GM21717 (cell line): ENCODE measurements around the gene GABRD.

Experiments
- ATAC-seq: cut with Tn5 transposase; IDR thresholded peaks from one replicate; pipeline ENCODE4 v1.9.1; 2021; ENCODE audit warnings: mild to moderate bottlenecking, moderate library complexity; ENCODE audit not compliant: unreplicated experiment

The GABRD gene

GRCh38 chr1:2052054-2052679 lies 33.0 kb downstream of the GABRD start:
- ATAC-seq, result no peak

GRCh38 chr1:2052756-2053155 lies 33.6 kb downstream of the GABRD start:
- ATAC-seq, result no peak

- no peak for ATAC-seq
Measured at GRCh38 chr1:2053217-2053616, 34.1 kb downstream of the GABRD start.

GRCh38 chr1:2053784-2054376 lies 34.7 kb downstream of the GABRD start:
- ATAC-seq, result no peak

GRCh38 chr1:2054560-2054959 lies 35.4 kb downstream of the GABRD start:
- ATAC-seq, result no peak

GRCh38 chr1:2055911-2056575 lies 36.9 kb downstream of the GABRD start:
- ATAC-seq, result no peak

- no peak for ATAC-seq
Measured at GRCh38 chr1:2056955-2057590, 37.9 kb downstream of the GABRD start.

GRCh38 chr1:2059290-2059953 lies 40.3 kb downstream of the GABRD start:
- no peak for ATAC-seq

- ATAC-seq, result no peak
Measured at GRCh38 chr1:2060072-2060471, 40.9 kb downstream of the GABRD start.

GRCh38 chr1:2060535-2060934 lies 41.4 kb downstream of the GABRD start:
- no peak for ATAC-seq

- ATAC-seq, result no peak
Measured at GRCh38 chr1:2061065-2061778, 42.1 kb downstream of the GABRD start.

- ATAC-seq, result no peak
Measured at GRCh38 chr1:2065699-2066098, 46.6 kb downstream of the GABRD start.

GRCh38 chr1:2067393-2067792 lies 48.2 kb downstream of the GABRD start:
- ATAC-seq, result no peak

GRCh38 chr1:2067981-2068380 lies 48.8 kb downstream of the GABRD start:
- ATAC-seq, result no peak

GRCh38 chr1:2068951-2069350 lies 49.8 kb downstream of the GABRD start:
- no peak for ATAC-seq

- no peak for ATAC-seq
Measured at GRCh38 chr1:2070016-2070415, 50.9 kb downstream of the GABRD start.

GRCh38 chr1:2070800-2071530 lies 51.8 kb downstream of the GABRD start:
- ATAC-seq, result no peak

- no peak for ATAC-seq
Measured at GRCh38 chr1:2072109-2072806, 53.1 kb downstream of the GABRD start.

- ATAC-seq, result no peak
Measured at GRCh38 chr1:2072891-2073290, 53.7 kb downstream of the GABRD start.
